Measurements from ENCODE around the gene ABCB10.

DNA sequence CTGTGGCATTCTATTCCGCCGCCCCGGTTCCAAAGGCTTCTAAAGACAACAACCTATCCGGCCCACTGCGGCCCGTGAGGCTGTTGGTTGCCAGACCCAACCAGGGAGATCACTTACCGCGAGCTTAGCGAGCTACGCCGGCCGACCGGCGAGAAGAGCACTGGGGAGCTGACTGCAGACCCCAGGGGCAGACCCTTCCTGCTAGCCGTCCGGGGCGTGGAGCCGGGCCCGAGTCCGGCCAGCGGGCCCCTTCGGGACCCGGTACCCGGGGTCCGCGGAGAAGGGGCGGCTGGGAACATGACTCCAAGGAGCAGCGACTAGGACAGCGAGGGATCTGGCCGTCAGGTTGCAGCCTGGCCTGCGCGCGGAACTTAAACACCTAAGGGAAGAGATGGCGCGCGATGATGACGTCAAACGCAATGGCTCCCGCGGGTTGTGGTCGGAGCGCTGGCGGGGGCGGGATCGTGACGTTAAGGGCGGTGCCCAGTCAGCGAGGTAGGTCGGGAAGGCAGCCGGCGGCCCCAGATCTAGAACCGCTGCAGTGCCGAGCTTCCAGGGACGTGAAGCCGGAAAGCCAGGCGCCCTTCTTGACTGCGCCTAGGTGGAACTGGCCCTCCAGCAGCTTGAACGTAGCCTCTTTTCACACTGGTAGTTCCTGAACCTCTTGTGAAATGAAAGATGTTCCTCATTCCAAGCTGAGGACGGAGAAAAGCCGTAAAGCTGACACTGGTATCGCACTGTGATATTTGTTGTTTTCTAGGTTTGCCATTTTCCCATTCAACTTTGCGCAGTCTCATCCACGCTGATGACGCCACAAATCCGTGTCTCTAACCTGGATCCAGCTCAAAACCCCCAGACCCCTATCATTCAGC lies 50.3 kb downstream of the ABCB10 start, which contains the start of gene NUP133:
- TF ChIP-seq, protein P1, sequence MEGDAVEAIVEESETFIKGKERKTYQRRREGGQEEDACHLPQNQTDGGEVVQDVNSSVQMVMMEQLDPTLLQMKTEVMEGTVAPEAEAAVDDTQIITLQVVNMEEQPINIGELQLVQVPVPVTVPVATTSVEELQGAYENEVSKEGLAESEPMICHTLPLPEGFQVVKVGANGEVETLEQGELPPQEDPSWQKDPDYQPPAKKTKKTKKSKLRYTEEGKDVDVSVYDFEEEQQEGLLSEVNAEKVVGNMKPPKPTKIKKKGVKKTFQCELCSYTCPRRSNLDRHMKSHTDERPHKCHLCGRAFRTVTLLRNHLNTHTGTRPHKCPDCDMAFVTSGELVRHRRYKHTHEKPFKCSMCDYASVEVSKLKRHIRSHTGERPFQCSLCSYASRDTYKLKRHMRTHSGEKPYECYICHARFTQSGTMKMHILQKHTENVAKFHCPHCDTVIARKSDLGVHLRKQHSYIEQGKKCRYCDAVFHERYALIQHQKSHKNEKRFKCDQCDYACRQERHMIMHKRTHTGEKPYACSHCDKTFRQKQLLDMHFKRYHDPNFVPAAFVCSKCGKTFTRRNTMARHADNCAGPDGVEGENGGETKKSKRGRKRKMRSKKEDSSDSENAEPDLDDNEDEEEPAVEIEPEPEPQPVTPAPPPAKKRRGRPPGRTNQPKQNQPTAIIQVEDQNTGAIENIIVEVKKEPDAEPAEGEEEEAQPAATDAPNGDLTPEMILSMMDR (IDR thresholded peaks at IDR 0.05; ENCODE audit: low read depth, low read length, missing input control) = no peak
- peak; percentile 39 to 53 for TF ChIP-seq RXRA (IDR thresholded peaks at IDR 0.05)
- TF ChIP-seq, protein P2, sequence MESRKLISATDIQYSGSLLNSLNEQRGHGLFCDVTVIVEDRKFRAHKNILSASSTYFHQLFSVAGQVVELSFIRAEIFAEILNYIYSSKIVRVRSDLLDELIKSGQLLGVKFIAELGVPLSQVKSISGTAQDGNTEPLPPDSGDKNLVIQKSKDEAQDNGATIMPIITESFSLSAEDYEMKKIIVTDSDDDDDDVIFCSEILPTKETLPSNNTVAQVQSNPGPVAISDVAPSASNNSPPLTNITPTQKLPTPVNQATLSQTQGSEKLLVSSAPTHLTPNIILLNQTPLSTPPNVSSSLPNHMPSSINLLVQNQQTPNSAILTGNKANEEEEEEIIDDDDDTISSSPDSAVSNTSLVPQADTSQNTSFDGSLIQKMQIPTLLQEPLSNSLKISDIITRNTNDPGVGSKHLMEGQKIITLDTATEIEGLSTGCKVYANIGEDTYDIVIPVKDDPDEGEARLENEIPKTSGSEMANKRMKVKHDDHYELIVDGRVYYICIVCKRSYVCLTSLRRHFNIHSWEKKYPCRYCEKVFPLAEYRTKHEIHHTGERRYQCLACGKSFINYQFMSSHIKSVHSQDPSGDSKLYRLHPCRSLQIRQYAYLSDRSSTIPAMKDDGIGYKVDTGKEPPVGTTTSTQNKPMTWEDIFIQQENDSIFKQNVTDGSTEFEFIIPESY (IDR thresholded peaks at IDR 0.05) = peak; percentile 97
- TF ChIP-seq TAF1 (conservative IDR thresholded peaks at IDR 0.05) = peak; percentile 95
- peak; percentile 65 for TF ChIP-seq SP1 (IDR thresholded peaks at IDR 0.05)
- no peak for TF ChIP-seq JUND (IDR thresholded peaks at IDR 0.05)
- TF ChIP-seq, protein P3, sequence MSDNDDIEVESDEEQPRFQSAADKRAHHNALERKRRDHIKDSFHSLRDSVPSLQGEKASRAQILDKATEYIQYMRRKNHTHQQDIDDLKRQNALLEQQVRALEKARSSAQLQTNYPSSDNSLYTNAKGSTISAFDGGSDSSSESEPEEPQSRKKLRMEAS (IDR thresholded peaks at IDR 0.05) = peak; percentile 71
- peak; percentile 59 for TF ChIP-seq FOXA1 (IDR thresholded peaks at IDR 0.05)
- TF ChIP-seq YY1 (IDR thresholded peaks at IDR 0.05) = peak; percentile 98
- TF ChIP-seq NR2F2 (IDR thresholded peaks at IDR 0.05) = peak; percentile 25
- TF ChIP-seq HNF4A (conservative IDR thresholded peaks at IDR 0.05) = no peak
- peak in 1 of 2 donors; percentile 7 for TF ChIP-seq RAD21 (IDR thresholded peaks at IDR 0.05)
- TF ChIP-seq, protein P4, sequence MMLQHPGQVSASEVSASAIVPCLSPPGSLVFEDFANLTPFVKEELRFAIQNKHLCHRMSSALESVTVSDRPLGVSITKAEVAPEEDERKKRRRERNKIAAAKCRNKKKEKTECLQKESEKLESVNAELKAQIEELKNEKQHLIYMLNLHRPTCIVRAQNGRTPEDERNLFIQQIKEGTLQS (IDR thresholded peaks at IDR 0.05) = no peak
- TF ChIP-seq GABPA (IDR thresholded peaks at IDR 0.05 in 1 of 2, conservative IDR thresholded peaks at IDR 0.05 in 1 of 2) = no peak
